Neural progenitor cell (in vitro differentiated cells): ENCODE data around the gene HLA-DMA. TPM values are rescaled to one million over a fixed set of nuclear protein-coding genes. Genes with fewer than 3 reads are reported as not detected.

Source experiments
- DNase-seq: peaks from one replicate; pipeline ENCODE4 v3.0.0-alpha.2; 2016; ENCODE audit warnings: low spot score
- H2AFZ ChIP-seq: fragments of 200-600 bp; sonication (generic); replicated peaks from 2 replicates; pipeline ENCODE4 v1.6.1; 2016; ENCODE audit warnings: antibody characterized with exemption
- H3F3A ChIP-seq: fragments of 200-600 bp; sonication (generic); 2 replicates; pipeline ENCODE4 v1.6.1; 2016; ENCODE audit warnings: antibody characterized with exemption, low read depth
- H3K27ac ChIP-seq: fragments of 200-600 bp; sonication (generic); 2 replicates; pipeline ENCODE4 v1.5.1; 2016; ENCODE audit warnings: mild to moderate bottlenecking
- H3K27me3 ChIP-seq: fragments of 200-600 bp; sonication (generic); 2 replicates; pipeline ENCODE4 v1.6.1; 2016; ENCODE audit warnings: mild to moderate bottlenecking, moderate library complexity
- H3K36me3 ChIP-seq: fragments of 200-600 bp; sonication (generic); 2 replicates; pipeline ENCODE4 v1.5.1; 2016
- H3K4me1 ChIP-seq: fragments of 200-600 bp; sonication (generic); 2 replicates; pipeline ENCODE4 v1.6.1; 2016; ENCODE audit warnings: mixed run types
- H3K4me2 ChIP-seq: fragments of 200-600 bp; sonication (generic); 2 replicates; pipeline ENCODE4 v1.6.1; 2016
- H3K4me3 ChIP-seq: fragments of 200-600 bp; sonication (generic); 2 replicates; pipeline ENCODE4 v1.5.1; 2016
- H3K79me2 ChIP-seq: fragments of 200-600 bp; sonication (generic); 2 replicates; pipeline ENCODE4 v1.6.1; 2016; ENCODE audit warnings: low read depth
- H3K9ac ChIP-seq: fragments of 200-600 bp; sonication (generic); 2 replicates; pipeline ENCODE4 v1.6.1; 2016
- H3K9me3 ChIP-seq: fragments of 200-600 bp; sonication (generic); 2 replicates; pipeline ENCODE4 v1.5.1; 2016; ENCODE audit warnings: low read depth
- H4K20me1 ChIP-seq: fragments of 200-600 bp; sonication (generic); 2 replicates; pipeline ENCODE4 v1.6.1; 2016; ENCODE audit warnings: low read depth
- H3K27ac Mint-ChIP-seq: 3 replicates; pipeline ENCODE4 v1.8.0; 2021; ENCODE audit warnings: mixed read lengths
- H3K27me3 Mint-ChIP-seq: 2 replicates; pipeline ENCODE4 v1.8.0; 2022; ENCODE audit warnings: low read depth, mild to moderate bottlenecking, inconsistent platforms, moderate library complexity, mixed read lengths; ENCODE audit not compliant: insufficient read depth
- H3K36me3 Mint-ChIP-seq: 3 replicates; pipeline ENCODE4 v1.8.0; 2021; ENCODE audit warnings: mixed read lengths
- H3K4me1 Mint-ChIP-seq: 3 replicates; pipeline ENCODE4 v1.8.0; 2021; ENCODE audit warnings: mixed read lengths
- H3K4me3 Mint-ChIP-seq: 3 replicates; pipeline ENCODE4 v1.8.0; 2021; ENCODE audit warnings: mild to moderate bottlenecking, moderate library complexity, mixed read lengths
- H3K9me3 Mint-ChIP-seq: 3 replicates; pipeline ENCODE4 v1.8.0; 2020; ENCODE audit warnings: mixed read lengths
- CTCF ChIP-seq: fragments of 200-600 bp; sonication (generic); IDR thresholded peaks from 2 replicates; pipeline ENCODE4 v1.5.1; 2017; ENCODE audit warnings: antibody characterized with exemption, mild to moderate bottlenecking
- EZH2 ChIP-seq: fragments of 200-600 bp; sonication (generic); IDR thresholded peaks from 2 replicates; pipeline ENCODE4 v1.6.1; 2017; ENCODE audit warnings: antibody characterized with exemption, mild to moderate bottlenecking, moderate library complexity
- EZH2phosphoT487 ChIP-seq: fragments of 200-600 bp; sonication (generic); IDR thresholded peaks from 2 replicates; pipeline ENCODE4 v1.6.1; 2017; ENCODE audit warnings: antibody characterized with exemption
- total RNA-seq: library from RNA; depleted of rRNA; stranded (reverse); fragments of >200 nt; gene quantifications from 2 replicates; pipeline ENCODE4 v1.2.3, GENCODE V29; 2015; ENCODE audit warnings: low replicate concordance

HLA-DMA gene
- total RNA-seq, 1 donor from 2014 or later, result 11.9 TPM

- TF ChIP-seq EZH2phosphoT487, result no peak
- Histone ChIP-seq H4K20me1 (peaks cover 53% of the 10 kb centered on the region), H3F3A (peaks cover 84% of the 10 kb centered on the region), H3K4me2 (peak overlapping the region; percentile 100), H3K9me3 (no peaks in the 10 kb centered on the region), H2AFZ (no peak overlapping the region), H3K4me1 (peaks cover 19% of the 10 kb centered on the region), H3K27me3 (no peaks in the 10 kb centered on the region), H3K4me3 (peak overlapping the region; percentile 95), H3K36me3 (peaks cover 21% of the 10 kb centered on the region), H3K79me2 (peaks cover 89% of the 10 kb centered on the region), H3K27ac (peak overlapping the region; percentile 100), H3K9ac (peak overlapping the region; percentile 96)
- H3K27me3 Mint-ChIP-seq, result peaks cover 11% of the 10 kb centered on the region
- peak overlapping the region; percentile 94 for H3K4me3 Mint-ChIP-seq
- peaks cover 37% of the 10 kb centered on the region for H3K4me1 Mint-ChIP-seq
- H3K9me3 Mint-ChIP-seq, result no peaks in the 10 kb centered on the region
- H3K27ac Mint-ChIP-seq, result peak overlapping the region; percentile 99
- peaks cover 38% of the 10 kb centered on the region for H3K36me3 Mint-ChIP-seq
- peak; percentile 98 for DNase-seq
Observed at GRCh38 chr6:32971581-32972352, 18.9 kb upstream of the HLA-DMA start.

GRCh38 chr6:32971242-32971580, 18.3 kb upstream of the HLA-DMA start:
- H4K20me1 ChIP-seq, result peaks cover 51% of the 10 kb centered on the region
- H3K4me1 Mint-ChIP-seq, result peaks cover 35% of the 10 kb centered on the region
- peak overlapping the region; percentile 90 for H3K9ac ChIP-seq
- H2AFZ ChIP-seq, result no peak overlapping the region
- no peaks in the 10 kb centered on the region for H3K9me3 Mint-ChIP-seq
- H3K4me1 ChIP-seq, result peaks cover 22% of the 10 kb centered on the region
- H3F3A ChIP-seq, result peaks cover 79% of the 10 kb centered on the region
- no peak for DNase-seq
- TF ChIP-seq EZH2 (no peak), CTCF (no peak), EZH2phosphoT487 (no peak)
- H3K9me3 ChIP-seq, result no peaks in the 10 kb centered on the region
- no peaks in the 10 kb centered on the region for H3K27me3 ChIP-seq
- peak overlapping the region; percentile 68 for H3K4me3 ChIP-seq
- peak overlapping the region; percentile 100 for H3K27ac ChIP-seq
- peak overlapping the region; percentile 99 for H3K27ac Mint-ChIP-seq
- H3K36me3 ChIP-seq, result peaks cover 15% of the 10 kb centered on the region
- H3K79me2 ChIP-seq, result peaks cover 89% of the 10 kb centered on the region
- H3K27me3 Mint-ChIP-seq, result peaks cover 11% of the 10 kb centered on the region
- H3K4me3 Mint-ChIP-seq, result peak overlapping the region; percentile 94
- peaks cover 33% of the 10 kb centered on the region for H3K36me3 Mint-ChIP-seq
- H3K4me2 ChIP-seq, result peak overlapping the region; percentile 82

GRCh38 chr6:32970413-32971241, 17.7 kb upstream of the HLA-DMA start:
- peak; percentile 90 for DNase-seq
- Histone ChIP-seq H3K79me2 (peaks cover 89% of the 10 kb centered on the region), H3K36me3 (peaks cover 12% of the 10 kb centered on the region), H3K27me3 (no peaks in the 10 kb centered on the region), H3F3A (peaks cover 73% of the 10 kb centered on the region), H4K20me1 (peaks cover 45% of the 10 kb centered on the region), H3K4me3 (peak overlapping the region; percentile 68), H3K9me3 (no peaks in the 10 kb centered on the region), H3K4me1 (peaks cover 20% of the 10 kb centered on the region), H2AFZ (no peak overlapping the region), H3K9ac (peak overlapping the region; percentile 90), H3K4me2 (peak overlapping the region; percentile 82), H3K27ac (peak overlapping the region; percentile 100)
- Mint-ChIP-seq H3K4me3 (peak overlapping the region; percentile 94), H3K4me1 (peaks cover 33% of the 10 kb centered on the region), H3K9me3 (no peaks in the 10 kb centered on the region), H3K36me3 (peaks cover 27% of the 10 kb centered on the region), H3K27ac (peak overlapping the region; percentile 100), H3K27me3 (peaks cover 11% of the 10 kb centered on the region)
- TF ChIP-seq CTCF (no peak), EZH2 (no peak), EZH2phosphoT487 (no peak)
